ENCODE data around the gene ANKRD53.

- TF ChIP-seq, protein P1, sequence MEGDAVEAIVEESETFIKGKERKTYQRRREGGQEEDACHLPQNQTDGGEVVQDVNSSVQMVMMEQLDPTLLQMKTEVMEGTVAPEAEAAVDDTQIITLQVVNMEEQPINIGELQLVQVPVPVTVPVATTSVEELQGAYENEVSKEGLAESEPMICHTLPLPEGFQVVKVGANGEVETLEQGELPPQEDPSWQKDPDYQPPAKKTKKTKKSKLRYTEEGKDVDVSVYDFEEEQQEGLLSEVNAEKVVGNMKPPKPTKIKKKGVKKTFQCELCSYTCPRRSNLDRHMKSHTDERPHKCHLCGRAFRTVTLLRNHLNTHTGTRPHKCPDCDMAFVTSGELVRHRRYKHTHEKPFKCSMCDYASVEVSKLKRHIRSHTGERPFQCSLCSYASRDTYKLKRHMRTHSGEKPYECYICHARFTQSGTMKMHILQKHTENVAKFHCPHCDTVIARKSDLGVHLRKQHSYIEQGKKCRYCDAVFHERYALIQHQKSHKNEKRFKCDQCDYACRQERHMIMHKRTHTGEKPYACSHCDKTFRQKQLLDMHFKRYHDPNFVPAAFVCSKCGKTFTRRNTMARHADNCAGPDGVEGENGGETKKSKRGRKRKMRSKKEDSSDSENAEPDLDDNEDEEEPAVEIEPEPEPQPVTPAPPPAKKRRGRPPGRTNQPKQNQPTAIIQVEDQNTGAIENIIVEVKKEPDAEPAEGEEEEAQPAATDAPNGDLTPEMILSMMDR (IDR thresholded peaks at IDR 0.05), result no peak
- no peak for TF ChIP-seq POLR2A (IDR thresholded peaks at IDR 0.05)
Measured at GRCh38 chr2:70984228-70984575, 5.8 kb downstream of the ANKRD53 start.

All from esophagus squamous epithelium (tissue), 4 donors.